Embryonic facial prominence (tissue), 1 donor: ENCODE data around the gene GPN3.
"Not testable (repeated sequence)": the region's sequence is repeated elsewhere in the genome, so short reads cannot be mapped to it uniquely, and the experiment has no call there.

Experiments
- DNase-seq: peaks from one replicate; pipeline ENCODE4 v3.0.0-alpha.2; 2016; ENCODE audit errors: extremely low spot score

GPN3 gene

GRCh38 chr12:110444455-110444854 lies 23.6 kb downstream of the GPN3 start:
- no peak for DNase-seq

DNA sequence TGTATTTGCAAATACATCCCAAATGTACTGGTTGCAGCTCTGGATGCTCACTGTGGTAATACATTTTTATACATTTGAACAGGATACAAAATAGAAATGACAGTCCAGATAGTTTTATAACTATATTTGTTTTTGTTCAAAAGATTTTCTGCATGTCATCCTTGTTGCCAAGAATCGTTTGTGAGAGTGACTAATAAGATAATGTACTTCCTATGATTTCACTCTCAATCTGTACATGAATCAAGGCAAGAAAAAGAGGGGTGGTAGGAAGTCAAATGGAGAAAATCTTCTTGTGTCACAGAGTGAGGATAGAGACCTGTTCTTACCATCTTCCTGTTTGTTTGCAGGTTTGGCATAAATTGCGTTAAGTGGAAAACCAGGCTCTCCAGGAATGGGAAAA lies 31.8 kb downstream of the GPN3 start:
- DNase-seq: no peak

DNA sequence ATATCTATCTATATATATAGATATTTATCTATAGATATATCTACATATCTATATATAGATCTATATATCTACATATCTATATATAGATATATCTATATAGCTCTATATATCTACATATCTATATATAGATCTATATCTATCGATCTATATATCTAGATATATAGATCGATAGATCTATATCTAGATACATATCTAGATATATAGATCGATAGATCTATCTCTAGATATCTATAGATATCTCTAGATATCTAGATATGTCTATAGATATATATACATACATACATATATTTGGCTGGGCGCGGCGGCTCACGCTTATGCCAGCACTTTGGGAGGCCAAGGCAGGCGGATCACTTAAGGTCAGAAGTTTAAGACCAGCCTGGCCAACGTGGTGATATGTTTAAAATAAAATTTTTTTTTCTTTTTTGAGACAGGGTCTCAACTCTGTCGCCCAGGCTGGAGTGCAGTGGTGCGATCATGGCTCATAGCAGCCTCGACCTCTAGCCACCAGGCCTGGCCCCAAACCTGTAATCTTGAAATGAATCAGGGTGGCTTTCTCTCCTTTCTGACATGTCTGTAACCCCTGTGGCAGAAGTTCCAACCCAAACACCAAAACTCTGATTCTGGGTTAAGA lies 36.0 kb downstream of the GPN3 start:
- no peak for DNase-seq

GRCh38 chr12:110429676-110430075 lies 38.4 kb downstream of the GPN3 start:
- DNase-seq: not testable (repeated sequence)

- DNase-seq: no peak
Observed at GRCh38 chr12:110426406-110426805, 41.7 kb downstream of the GPN3 start.

GRCh38 chr12:110424237-110424636 lies 43.8 kb downstream of the GPN3 start:
- no peak for DNase-seq

GRCh38 chr12:110421701-110422100 lies 46.4 kb downstream of the GPN3 start:
- DNase-seq: no peak

- no peak for DNase-seq
Observed at GRCh38 chr12:110421159-110421661, 46.8 kb downstream of the GPN3 start.

GRCh38 chr12:110420644-110421043 lies 47.4 kb downstream of the GPN3 start:
- DNase-seq: not testable (repeated sequence)

DNA sequence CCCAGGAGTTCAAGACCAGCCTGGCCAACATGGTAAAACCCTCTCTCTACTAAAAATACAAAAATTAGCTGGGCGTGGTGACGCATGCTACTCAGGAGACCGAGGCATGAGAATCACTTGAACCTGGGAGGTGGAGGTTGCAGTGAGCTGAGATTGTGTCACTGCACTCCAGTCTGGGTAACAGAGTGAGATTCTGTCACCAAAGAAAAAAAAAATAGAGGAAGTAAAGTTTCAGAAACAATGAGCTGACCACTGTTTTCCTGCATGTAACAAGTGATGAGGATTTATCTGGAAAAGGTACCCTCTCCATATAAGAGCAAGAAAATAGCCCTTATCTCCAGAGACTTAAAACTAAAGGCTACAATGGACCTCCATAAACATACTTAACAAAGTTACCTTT lies 50.9 kb downstream of the GPN3 start:
- DNase-seq: not testable (repeated sequence)

DNA sequence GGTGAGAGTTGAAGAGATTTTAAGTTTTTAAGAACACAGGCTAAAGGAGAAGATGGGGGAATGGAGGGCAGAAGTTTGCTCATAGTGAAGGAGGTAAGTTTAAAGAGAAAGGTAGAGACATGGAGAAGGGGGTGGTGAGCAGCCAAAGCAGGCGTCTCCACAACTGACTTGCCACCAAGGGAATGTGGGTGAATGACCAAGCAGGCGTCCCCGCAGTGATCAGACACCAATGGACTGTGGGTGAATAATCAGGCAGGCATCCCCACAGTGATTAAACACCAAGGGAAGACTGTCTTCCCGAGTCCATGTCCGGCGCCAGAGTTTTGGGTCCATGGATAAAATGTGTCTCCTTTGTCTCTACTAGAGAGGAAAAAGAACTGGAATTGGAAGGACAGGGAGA lies 58.0 kb downstream of the GPN3 start:
- not testable (repeated sequence) for DNase-seq

DNA sequence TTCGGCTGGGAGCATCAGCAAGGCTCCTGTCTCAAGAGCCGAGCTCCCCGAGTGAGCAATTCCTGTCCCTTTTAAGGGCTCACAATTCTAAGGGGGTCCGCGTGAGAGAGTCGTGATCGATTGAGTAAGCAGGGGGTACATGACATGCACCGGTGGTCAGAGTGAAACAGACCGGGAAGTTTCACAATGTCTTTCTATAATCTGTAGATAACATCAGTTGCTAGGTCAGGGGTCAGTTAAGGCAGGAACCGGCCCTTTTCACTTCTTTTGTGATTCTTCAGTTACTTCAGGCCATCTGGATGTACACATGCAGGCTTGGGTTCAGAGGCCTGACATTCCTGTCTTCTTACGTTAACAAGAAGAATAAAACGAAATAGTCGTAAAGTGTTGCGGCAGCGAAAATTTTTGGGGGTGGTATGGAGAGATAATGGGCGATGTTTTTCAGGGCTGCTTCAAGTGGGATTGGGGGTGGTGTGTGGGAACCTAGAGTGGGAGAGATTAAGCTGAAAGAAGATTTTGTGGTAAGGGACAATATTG lies 62.9 kb downstream of the GPN3 start:
- not testable (repeated sequence) for DNase-seq

DNA sequence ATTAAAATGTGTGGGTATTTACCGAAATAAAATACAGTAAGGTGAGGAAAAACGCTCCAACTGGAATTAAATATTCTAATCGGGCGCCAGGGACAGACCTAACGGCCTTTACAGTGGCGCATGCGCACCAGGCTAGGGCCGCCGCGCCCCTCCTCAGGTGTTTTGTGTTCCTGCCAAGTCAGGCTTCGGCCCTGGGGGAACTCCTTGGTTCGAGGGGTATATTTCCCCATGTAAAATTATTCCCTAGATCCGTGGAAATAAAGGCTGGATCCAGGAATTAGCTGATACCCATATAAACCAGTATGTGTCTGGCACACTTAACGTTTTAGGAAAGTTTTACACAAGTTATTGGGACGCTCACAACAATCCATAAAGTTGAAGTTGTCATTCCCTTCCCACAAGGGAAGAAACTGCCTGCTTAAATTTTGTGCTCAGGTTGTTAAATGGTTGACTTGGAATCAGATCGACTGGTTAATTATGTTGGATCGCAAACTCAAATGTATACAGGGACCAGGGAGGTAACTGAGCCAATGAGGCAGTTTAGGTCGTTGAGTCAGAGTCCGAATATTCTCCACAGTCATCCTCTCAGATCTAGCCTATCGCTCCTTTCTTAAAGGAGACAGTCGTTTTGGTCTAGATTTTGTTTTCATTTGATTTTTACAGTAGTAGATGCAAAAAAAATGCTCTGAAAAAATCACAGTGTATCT lies 63.9 kb downstream of the GPN3 start:
- peak; percentile 71 for DNase-seq

GRCh38 chr12:110403146-110403975 lies 64.7 kb downstream of the GPN3 start, which contains the start of gene ANAPC7:
TSS of gene ANAPC7 (minus strand) at chr12:110403708. CDS start at chr12:110403627, 81 bp downstream.
- DNase-seq: peak; percentile 87
